ENCODE results near the gene TENT4B.

TENT4B gene

GRCh38 chr16:50213939-50214519 lies 60.9 kb downstream of the TENT4B start:
- FAIRE-seq (no peak), DNase-seq (ENCODE audit: insufficient read length, low spot score) (no peak)
- TF ChIP-seq CTCF (IDR thresholded peaks at IDR 0.05; ENCODE audit: insufficient read depth, missing control alignments) = peak; percentile 74

- no peak for TF ChIP-seq CTCF (IDR thresholded peaks at IDR 0.05; ENCODE audit: insufficient read depth, missing control alignments)
- FAIRE-seq (no peak), DNase-seq (ENCODE audit: insufficient read length, low spot score) (no peak)
Observed at GRCh38 chr16:50215680-50216079, 62.6 kb downstream of the TENT4B start.

DNA sequence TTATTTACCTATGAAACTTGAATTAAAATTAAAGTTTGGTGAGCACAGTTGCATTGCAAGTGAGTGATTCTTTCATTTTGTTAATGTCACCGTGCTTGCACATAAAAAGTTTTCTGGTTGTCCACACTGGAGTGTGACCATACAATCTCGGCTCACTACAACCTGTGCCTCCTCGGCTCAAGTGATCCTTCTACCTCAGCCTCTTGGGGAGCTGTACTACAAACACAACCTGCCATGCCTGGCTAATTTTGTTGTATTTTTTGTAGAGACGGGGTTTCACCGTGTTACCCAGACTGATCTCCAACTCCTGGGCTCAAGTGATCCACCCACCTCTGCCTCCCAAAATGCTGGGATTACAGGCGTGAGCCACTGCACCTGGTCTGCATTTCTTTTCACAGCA lies 63.1 kb downstream of the TENT4B start:
- FAIRE-seq = no peak
- DNase-seq (ENCODE audit: insufficient read length, low spot score) = no peak
- no peak for TF ChIP-seq CTCF (IDR thresholded peaks at IDR 0.05; ENCODE audit: insufficient read depth, missing control alignments)

DNA sequence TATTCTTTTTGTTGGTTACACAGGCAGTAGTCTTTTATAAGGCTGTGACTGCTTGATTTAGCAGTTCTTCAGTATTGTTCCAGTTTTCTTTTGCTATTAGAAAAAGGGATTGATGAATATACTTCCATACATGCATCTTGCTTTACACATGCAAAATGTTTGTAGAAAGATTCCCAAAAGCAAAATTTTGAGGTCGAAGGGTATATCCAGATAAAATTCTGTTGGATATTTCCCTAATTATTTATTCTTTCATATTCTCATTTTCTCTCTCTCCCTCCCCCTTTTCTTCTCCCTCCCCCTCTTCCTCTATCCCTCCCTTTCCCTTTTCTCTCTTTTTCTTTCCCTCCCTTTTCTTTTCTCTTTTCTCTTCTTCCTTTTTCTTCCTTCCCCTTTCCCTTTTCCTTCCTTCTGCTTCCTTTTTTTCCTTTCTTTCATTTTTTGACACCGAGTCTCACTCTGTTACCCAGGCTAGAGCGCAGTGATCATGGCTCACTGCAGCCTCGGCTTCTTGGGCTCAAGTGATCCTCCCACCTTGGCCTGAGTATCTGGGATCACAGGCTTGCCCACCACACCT lies 66.4 kb downstream of the TENT4B start:
- no peak for TF ChIP-seq CTCF (IDR thresholded peaks at IDR 0.05; ENCODE audit: insufficient read depth, missing control alignments)
- DNase-seq (ENCODE audit: insufficient read length, low spot score) (no peak), FAIRE-seq (no peak)

DNA sequence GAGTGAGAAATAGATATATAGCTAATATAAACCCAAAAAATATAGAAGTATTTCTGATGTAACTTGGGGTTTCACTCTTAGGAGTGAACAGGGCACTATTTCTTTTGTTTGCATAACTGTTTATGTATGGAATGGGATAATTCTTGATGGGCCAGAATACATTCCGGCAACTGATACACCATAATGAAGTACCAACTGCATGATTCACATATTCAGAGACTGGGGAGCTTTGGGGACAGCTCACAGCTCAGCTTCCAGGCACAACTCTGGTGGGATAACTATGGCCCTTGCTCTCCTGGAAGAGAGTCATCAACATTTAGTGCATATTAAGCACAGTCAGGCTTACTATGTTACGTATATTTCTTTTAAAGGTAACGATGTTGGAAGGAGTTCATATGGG lies 71.2 kb downstream of the TENT4B start:
- no peak for TF ChIP-seq CTCF (IDR thresholded peaks at IDR 0.05; ENCODE audit: insufficient read depth, missing control alignments)
- no peak for DNase-seq (ENCODE audit: insufficient read length, low spot score)
- FAIRE-seq = no peak

DNA sequence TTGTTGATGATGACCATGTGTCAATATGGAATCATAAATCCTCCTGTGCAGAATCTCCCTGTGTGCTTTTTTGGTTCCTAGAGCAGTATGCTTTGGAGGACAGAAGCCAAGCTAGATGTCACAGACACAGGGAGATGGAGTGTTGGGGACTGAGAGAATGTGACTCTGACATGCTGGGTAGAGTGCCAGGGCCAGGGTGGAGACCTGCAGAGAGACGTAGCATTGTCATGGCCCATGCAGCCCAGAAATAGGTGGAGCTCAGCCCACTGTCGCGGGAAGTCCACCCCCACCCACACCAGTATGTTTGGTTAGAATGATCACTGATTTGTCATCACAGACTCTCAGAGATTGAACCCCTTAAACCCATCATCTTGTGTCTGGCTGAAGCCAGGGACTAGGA lies 74.0 kb downstream of the TENT4B start:
- DNase-seq (ENCODE audit: insufficient read length, low spot score) (no peak), FAIRE-seq (no peak)
- no peak for TF ChIP-seq CTCF (IDR thresholded peaks at IDR 0.05; ENCODE audit: insufficient read depth, missing control alignments)

DNA sequence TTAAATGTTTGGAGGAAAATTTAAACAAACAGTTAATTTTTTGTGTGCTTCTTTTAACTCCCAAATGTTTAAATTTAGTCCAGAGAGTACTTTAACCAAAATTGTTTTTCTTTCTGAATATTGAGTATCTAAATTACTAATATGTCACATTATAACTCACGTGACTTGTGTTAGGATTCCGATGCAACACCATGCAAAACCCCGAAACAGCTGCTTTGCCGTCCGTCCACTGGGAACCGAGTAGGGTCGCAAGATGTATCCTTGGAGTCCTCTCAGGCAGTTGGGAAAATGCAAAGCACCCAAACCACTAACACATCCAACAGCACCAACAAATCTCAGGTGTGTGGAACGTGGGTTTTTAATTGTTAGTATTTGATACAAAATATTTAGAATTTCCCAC lies 74.6 kb downstream of the TENT4B start:
- no peak for TF ChIP-seq CTCF (IDR thresholded peaks at IDR 0.05; ENCODE audit: insufficient read depth, missing control alignments)
- no peak for FAIRE-seq
- no peak for DNase-seq (ENCODE audit: insufficient read length, low spot score)

Data from D721Med (cell line).